ENCODE data around the gene RASIP1.

The RASIP1 gene

GRCh38 chr19:48671446-48671995, 68.9 kb downstream of the RASIP1 start:
- no peak overlapping the region for H3K27ac ChIP-seq
- TF ChIP-seq CTCF (conservative IDR thresholded peaks at IDR 0.05): no peak
- TF ChIP-seq ZFX (IDR thresholded peaks at IDR 0.05): no peak

GRCh38 chr19:48670699-48671445, 69.5 kb downstream of the RASIP1 start:
- no peak overlapping the region for H3K27ac ChIP-seq
- TF ChIP-seq CTCF (conservative IDR thresholded peaks at IDR 0.05): no peak
- no peak for TF ChIP-seq ZFX (IDR thresholded peaks at IDR 0.05)

Data from C4-2B (cell line).